GM19193 (cell line): ENCODE results near the gene R3HDM1.

Source experiments
- POLR2A ChIP-seq: IDR thresholded peaks from 4 replicates; pipeline ENCODE4 v1.6.1; 2011; ENCODE audit not compliant: insufficient read depth, insufficient read length; ENCODE audit errors: extremely low read depth

Gene R3HDM1

DNA sequence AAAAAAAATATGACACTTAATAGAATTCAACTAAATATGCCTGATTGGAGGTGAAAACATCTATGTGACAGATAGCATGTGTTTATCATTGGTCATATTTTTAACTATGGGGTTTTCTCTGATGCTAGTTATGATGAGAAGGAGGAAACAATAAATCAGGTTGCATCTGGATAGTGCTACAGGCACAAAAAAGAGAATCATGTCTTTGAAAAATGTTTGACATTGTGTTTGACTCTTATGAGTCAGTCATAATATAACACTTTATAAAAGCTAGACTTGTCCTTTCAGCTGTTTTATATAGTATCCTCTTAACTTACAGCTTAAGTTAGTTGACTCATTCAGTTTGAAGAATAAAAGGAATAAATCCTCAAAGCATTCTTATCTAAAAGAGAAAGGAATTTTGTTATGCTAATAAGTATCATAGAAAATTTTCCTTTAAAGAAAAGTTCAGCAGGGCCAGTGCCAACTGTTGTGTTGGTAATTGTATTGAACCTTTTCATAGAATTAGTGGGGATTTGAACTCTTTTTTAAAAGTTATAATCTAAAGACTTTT lies 131.9 kb downstream of the R3HDM1 start:
- no peak for TF ChIP-seq POLR2A

DNA sequence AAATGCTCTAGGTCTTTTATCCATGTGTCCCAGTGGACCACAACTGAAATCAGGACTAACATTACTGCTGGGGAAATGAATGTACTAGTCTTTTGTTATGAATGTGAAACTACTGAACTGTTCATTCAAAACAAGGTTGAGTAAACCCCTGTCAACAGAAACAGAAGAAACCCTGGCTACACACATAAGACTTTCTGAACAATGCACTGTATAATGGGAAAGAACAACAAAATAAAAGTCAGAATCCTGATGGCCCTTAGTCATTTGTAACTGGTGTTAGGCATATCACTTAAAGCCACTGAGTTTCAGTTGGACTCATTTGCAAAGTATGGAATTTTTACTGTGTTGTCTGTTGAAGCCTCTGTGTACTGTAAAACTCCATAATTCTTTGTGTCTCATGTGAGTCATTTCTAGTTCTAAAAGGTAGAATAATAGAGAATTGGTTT lies 133.4 kb downstream of the R3HDM1 start:
- no peak for TF ChIP-seq POLR2A

- TF ChIP-seq POLR2A = no peak
Measured at GRCh38 chr2:135667045-135667444, 135.8 kb downstream of the R3HDM1 start.

DNA sequence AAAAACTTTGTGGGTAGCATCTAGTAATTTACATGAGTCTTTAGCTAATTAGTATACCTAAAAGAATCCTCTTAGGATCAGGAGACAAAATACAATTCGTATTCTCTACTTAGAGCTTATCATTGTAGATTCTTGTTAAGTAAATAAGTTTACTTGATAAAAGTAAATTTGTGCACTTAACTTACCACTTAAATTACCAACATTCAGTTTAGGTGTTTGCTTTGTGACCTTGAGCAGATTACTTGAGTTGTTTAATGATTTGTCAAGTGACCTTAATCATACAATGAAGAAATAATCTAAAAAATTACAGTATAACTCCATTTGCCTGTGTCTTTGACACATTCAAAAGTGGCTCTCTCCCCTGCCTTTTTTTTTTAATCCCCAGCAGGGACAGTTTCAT lies 143.2 kb downstream of the R3HDM1 start:
- no peak for TF ChIP-seq POLR2A

DNA sequence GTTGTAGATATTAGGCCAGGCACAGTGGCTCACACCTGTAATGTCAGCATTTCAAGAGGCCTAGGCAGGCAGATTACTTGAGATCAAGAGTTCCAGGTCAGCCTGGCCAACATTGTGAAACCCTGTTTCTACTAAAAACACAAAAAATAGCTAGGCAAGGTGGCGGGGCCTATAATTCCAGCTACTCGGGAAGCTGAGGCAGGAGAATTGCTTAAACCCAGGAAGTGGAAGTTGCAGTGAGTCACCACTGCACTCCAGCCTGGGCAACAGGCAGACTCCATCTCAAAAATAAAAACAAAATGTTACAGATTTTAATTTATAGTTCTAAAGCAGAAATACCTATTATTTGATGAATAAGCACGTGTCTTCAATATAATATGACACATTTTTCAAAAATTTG lies 144.7 kb downstream of the R3HDM1 start:
- no peak for TF ChIP-seq POLR2A

- TF ChIP-seq POLR2A = no peak
Measured at GRCh38 chr2:135679125-135679524, 147.8 kb downstream of the R3HDM1 start.

DNA sequence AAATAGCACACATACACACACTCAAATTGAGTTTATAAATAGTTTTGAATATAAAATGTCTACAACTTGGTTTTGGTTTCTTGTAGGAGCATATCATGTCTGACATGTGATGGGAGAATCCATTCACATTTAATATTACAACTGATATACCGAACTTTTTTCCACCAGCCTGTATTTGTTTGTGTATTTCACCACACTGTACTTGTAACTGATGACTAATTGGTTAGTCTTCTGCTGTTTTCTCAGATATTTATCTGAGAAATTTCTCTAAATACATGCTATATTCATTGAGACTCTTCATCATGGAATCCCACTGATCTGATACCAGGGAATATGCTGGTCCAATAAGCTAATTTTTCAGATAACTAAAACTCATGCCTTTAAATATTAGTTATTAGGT lies 154.1 kb downstream of the R3HDM1 start:
- TF ChIP-seq POLR2A = no peak

DNA sequence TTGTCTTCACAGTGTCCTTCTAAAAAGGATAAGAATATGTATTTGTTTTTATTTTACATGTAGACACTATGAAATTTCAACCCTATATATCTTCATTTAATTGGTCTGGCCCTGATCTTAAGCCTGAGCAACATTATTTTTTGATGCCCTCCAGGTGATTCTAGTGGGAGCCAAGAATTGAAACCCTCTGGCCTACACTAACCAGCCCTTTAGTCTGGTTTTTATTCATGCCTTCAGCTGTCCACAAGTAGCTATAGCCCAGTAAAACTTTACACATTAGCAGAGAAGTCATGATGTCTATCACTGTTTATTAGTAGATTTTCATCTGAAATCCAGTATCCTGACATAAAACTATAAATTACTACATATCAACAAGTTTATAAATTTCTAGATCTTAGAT lies 157.7 kb downstream of the R3HDM1 start:
- TF ChIP-seq POLR2A = no peak

DNA sequence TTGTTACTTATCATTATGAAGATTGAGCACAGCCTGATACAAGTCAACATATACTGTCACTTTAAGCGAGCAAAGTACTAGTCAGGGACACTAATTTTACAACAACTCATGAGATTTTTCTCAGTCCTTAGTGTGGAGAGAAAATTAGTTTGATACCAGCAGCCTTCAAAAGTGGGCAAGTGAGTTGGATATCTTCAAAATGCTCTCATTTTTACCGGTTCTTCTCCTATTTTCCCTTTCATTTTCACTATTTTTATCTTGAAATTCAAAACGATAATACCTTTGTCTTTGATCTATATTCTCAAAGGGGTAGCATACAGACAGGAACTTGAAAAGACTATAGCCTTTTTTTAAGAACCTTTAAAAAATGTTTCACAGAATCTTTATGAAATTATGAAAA lies 158.4 kb downstream of the R3HDM1 start:
- TF ChIP-seq POLR2A = no peak

DNA sequence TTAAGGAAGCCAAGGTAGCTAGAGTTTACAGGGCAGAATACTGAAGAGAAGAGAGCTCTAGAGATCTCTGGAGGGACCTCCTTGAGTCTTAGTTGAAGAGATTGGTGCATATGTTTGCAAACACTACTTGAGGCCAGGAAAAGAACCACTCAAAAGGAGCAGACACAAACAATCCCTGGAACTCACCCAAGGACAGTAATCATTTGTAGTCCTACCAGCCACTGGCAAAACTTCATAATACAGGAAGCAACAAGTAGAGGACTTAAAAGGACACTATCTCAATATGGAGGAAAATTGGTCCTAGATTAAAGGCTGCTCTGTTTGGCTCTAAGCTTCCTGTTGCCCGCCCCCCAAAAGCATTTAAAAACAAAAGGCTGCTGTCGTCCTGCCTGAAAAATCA lies 163.4 kb downstream of the R3HDM1 start:
- TF ChIP-seq POLR2A = no peak

DNA sequence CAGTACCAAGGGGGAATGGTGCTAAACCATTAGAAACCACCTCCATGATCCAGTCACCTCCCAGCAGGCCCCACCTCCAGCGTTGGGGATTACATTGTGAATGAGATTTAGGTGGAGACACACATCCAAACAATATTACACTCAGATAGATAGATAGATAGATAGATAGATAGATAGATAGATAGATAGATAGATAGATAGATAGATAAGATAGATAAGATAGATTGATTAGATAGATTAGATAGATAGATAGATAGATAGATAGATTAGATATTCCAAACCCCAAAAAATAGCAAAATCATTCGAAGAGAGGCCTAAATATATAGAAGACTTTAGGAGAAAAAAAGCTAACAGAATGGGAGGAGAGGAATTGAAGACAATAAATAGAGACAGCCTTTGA lies 167.6 kb downstream of the R3HDM1 start:
- TF ChIP-seq POLR2A = no peak

- TF ChIP-seq POLR2A = no peak
Measured at GRCh38 chr2:135701442-135701841, 170.2 kb downstream of the R3HDM1 start.

GRCh38 chr2:135703300-135703699 lies 172.0 kb downstream of the R3HDM1 start:
- TF ChIP-seq POLR2A = no peak

- no peak for TF ChIP-seq POLR2A
Measured at GRCh38 chr2:135708159-135708558, 176.9 kb downstream of the R3HDM1 start.

- no peak for TF ChIP-seq POLR2A
Measured at GRCh38 chr2:135709992-135710391, 178.7 kb downstream of the R3HDM1 start.

DNA sequence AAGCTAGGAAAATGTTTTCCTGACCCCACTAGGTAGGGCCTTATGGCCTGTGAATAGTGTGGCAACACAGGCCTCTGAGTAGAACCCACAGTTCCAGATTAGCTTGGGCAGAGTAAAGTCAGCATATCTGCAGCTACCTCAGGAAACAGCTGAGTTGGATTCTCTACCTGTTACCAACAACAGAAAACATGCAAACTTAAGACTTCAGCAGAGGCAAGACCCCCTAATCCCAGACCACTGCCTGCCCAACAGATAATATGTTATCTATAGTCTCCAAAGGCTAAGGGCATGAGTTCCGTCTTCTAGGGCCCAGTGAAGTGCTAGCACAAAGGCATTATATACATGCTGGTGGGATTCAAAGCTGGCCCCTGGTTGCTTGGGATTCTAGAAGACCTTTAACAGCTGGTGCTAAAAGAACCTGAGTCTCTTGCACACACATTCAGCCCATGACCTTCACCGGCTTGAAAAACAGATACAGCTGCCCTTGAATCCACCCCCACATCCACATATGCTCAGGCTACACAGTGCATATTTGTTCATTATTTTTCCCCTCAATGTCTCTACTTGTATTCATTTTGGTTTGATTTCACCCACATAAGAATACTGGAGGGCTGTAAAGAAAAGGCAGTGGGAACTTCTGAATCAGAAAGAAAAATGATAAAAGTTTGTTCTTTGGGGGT lies 196.9 kb downstream of the R3HDM1 start:
- TF ChIP-seq POLR2A = no peak

DNA sequence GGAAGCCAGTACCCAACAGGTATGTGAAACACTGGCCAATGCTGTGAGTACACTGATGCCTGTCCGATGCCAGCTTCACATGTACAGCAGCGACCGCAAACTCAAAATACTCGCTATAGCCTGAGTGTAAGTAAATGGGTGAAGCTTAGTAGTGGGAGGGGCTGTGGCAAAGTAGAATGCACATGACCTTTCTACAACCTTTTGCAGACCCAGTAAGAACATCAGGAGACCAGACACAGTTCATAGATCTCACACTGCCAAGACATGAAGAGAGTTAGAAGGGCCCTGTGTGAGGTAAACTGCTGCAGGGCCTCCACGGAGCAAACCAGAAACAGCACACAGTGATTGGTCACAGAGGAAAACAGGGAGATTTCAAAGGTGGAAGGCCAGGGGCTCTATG lies 201.3 kb downstream of the R3HDM1 start:
- TF ChIP-seq POLR2A = no peak
